ENCODE results near the gene TEX53. TPM values are rescaled to one million over a fixed set of nuclear protein-coding genes. Genes with fewer than 3 reads are reported as not detected.

The TEX53 gene
- total and polyA plus RNA-seq, 10 of the 15 experiments (the other 5 are each of a cell fraction or from before 2014, with no cell fraction given) = not detected

DNA sequence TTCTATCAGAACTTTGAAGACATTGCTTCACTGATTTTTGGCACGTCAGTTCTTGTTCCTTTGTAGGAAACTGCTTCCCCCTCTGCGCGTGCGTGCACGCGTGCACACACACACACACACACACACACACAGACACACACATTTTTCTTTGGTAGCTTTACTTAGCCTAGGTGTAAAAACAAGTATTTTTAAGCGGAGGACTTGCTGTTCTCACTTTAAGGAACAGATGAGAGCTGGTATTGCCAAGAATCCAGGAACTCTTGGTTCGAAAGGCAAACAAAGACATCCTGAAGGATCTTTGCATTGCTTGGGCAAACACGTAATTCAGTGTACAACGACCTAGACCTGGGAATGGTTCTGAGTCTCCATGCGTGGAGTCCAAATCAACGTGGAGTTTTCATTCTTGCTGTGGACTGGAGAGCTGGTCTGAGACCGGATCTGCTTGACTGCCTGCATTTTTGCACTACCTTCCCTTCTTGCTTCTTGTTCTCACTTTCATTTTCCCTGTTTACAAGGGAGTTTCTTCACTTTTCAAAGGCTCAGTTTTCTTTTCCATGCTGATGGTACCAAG is 38.3 kb downstream of the TEX53 start (continued):
- TF ChIP-seq CEBPB (IDR thresholded peaks at IDR 0.05; ENCODE audit: borderline replicate concordance in 1 of 2, low read depth in 2 of 2, low read length in 2 of 2) (no peak), ASH2L (IDR thresholded peaks at IDR 0.05; ENCODE audit: borderline replicate concordance, low read depth) (0 out of 2 replicates have a peak, but pooled peaks have one; percentile 58), FOXK2 (IDR thresholded peaks at IDR 0.05) (no peak; the same call in 1 of the 2 replicates), IRF4 (IDR thresholded peaks at IDR 0.05; ENCODE audit: low read depth, low read length) (0 out of 2 replicates have a peak, but pooled peaks have one; percentile 23), STAT1 (conservative IDR thresholded peaks at IDR 0.05) (no peak), RELA (IDR thresholded peaks at IDR 0.05; ENCODE audit: borderline replicate concordance, partially characterized antibody) (no peak), JUND (IDR thresholded peaks at IDR 0.05; ENCODE audit: low read depth, low read length) (no peak), ZNF207 (IDR thresholded peaks at IDR 0.05; ENCODE audit: borderline replicate concordance) (no peak), EZH2 (IDR thresholded peaks at IDR 0.05; ENCODE audit: borderline replicate concordance, control insufficient read depth, low read depth, low read length) (no peak), TBL1XR1 (IDR thresholded peaks at IDR 0.05; ENCODE audit: low read depth, low read length) (no peak), ZZZ3 (IDR thresholded peaks at IDR 0.05; ENCODE audit: control insufficient read depth, insufficient read length, low read depth) (no peak), YBX1 (IDR thresholded peaks at IDR 0.05) (no peak), RFX5 (IDR thresholded peaks at IDR 0.05; ENCODE audit: low read depth, low read length) (no peak), NR2F1 (conservative IDR thresholded peaks at IDR 0.05) (no peak), TARDBP (IDR thresholded peaks at IDR 0.05; ENCODE audit: borderline replicate concordance) (no peak), CBX5 (IDR thresholded peaks at IDR 0.05; ENCODE audit: low read depth) (no peak)
- TF ChIP-seq, protein P1, sequence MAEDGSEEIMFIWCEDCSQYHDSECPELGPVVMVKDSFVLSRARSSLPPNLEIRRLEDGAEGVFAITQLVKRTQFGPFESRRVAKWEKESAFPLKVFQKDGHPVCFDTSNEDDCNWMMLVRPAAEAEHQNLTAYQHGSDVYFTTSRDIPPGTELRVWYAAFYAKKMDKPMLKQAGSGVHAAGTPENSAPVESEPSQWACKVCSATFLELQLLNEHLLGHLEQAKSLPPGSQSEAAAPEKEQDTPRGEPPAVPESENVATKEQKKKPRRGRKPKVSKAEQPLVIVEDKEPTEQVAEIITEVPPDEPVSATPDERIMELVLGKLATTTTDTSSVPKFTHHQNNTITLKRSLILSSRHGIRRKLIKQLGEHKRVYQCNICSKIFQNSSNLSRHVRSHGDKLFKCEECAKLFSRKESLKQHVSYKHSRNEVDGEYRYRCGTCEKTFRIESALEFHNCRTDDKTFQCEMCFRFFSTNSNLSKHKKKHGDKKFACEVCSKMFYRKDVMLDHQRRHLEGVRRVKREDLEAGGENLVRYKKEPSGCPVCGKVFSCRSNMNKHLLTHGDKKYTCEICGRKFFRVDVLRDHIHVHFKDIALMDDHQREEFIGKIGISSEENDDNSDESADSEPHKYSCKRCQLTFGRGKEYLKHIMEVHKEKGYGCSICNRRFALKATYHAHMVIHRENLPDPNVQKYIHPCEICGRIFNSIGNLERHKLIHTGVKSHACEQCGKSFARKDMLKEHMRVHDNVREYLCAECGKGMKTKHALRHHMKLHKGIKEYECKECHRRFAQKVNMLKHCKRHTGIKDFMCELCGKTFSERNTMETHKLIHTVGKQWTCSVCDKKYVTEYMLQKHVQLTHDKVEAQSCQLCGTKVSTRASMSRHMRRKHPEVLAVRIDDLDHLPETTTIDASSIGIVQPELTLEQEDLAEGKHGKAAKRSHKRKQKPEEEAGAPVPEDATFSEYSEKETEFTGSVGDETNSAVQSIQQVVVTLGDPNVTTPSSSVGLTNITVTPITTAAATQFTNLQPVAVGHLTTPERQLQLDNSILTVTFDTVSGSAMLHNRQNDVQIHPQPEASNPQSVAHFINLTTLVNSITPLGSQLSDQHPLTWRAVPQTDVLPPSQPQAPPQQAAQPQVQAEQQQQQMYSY (CRISPR knock-in tag; IDR thresholded peaks at IDR 0.05) = no peak
- TF ChIP-seq, protein P2, sequence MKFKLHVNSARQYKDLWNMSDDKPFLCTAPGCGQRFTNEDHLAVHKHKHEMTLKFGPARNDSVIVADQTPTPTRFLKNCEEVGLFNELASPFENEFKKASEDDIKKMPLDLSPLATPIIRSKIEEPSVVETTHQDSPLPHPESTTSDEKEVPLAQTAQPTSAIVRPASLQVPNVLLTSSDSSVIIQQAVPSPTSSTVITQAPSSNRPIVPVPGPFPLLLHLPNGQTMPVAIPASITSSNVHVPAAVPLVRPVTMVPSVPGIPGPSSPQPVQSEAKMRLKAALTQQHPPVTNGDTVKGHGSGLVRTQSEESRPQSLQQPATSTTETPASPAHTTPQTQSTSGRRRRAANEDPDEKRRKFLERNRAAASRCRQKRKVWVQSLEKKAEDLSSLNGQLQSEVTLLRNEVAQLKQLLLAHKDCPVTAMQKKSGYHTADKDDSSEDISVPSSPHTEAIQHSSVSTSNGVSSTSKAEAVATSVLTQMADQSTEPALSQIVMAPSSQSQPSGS (IDR thresholded peaks at IDR 0.05; ENCODE audit: low read length) = no peak
- TF ChIP-seq, protein P3, sequence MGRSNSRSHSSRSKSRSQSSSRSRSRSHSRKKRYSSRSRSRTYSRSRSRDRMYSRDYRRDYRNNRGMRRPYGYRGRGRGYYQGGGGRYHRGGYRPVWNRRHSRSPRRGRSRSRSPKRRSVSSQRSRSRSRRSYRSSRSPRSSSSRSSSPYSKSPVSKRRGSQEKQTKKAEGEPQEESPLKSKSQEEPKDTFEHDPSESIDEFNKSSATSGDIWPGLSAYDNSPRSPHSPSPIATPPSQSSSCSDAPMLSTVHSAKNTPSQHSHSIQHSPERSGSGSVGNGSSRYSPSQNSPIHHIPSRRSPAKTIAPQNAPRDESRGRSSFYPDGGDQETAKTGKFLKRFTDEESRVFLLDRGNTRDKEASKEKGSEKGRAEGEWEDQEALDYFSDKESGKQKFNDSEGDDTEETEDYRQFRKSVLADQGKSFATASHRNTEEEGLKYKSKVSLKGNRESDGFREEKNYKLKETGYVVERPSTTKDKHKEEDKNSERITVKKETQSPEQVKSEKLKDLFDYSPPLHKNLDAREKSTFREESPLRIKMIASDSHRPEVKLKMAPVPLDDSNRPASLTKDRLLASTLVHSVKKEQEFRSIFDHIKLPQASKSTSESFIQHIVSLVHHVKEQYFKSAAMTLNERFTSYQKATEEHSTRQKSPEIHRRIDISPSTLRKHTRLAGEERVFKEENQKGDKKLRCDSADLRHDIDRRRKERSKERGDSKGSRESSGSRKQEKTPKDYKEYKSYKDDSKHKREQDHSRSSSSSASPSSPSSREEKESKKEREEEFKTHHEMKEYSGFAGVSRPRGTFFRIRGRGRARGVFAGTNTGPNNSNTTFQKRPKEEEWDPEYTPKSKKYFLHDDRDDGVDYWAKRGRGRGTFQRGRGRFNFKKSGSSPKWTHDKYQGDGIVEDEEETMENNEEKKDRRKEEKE (IDR thresholded peaks at IDR 0.05) = no peak
- TF ChIP-seq, protein P4, sequence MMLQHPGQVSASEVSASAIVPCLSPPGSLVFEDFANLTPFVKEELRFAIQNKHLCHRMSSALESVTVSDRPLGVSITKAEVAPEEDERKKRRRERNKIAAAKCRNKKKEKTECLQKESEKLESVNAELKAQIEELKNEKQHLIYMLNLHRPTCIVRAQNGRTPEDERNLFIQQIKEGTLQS (IDR thresholded peaks at IDR 0.05; ENCODE audit: borderline replicate concordance, extremely low read depth, low read depth, low read length) = no peak

Data from GM12878 (cell line).